ENCODE results near the gene ACTA2. TPM values are rescaled to one million over a fixed set of nuclear protein-coding genes. Genes with fewer than 3 reads are reported as not detected.

ACTA2 gene
- total RNA-seq, 6 experiments from 2014 or later = 15.0 to 127 (median 80.7) TPM

DNA sequence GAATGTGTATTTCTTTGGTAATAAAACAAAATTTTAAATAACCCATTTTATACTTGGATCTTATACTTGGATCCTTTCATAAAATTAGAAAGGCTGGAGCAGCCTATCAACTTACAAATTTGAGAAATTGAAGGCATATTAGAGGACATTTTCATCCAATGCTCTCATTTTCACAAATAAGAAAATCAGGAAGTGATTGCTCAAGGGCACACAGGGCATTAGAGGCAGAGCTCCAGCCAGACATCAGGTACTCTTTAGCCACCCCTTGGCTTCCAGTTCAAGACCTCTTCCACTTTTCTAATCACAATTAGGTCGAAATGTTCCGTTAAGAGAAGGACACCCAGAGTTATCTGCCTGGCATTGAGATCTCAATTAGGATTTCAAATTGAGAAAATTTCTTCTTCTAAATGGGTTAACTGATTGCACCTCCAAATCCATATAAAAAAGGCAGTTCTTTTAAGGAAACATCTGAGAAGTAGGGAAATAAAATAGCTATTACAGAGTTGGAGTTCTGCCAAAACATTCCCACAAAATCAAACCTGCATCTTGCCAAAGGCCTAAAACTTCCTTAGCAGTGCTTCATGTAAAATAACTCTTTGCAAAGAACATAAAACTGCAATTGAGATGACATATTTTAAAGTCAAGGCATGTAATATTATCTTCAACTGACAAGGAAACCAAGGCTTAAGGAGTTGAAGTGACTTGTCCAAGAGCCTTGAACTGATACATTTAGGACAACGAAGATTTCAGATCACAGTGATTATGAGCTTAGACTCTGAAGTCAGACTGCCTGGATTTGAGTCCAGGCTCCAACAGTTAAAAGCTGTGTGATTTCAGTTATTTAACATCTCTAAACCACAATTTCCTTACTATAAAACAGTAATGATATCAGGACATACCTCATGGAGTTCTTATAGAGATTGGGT, 2.4 kb downstream of the ACTA2 start:
- intact Hi-C loops (cut with DNase I) = no loop called here
- 67% methylated on average over 3 of the region's 3 CpGs for WGBS (ENCODE audit: insufficient coverage, low coverage, low lambda C conversion rate, missing lambda C conversion rate)
- ATAC-seq = no peak
- TF ChIP-seq, protein P1, sequence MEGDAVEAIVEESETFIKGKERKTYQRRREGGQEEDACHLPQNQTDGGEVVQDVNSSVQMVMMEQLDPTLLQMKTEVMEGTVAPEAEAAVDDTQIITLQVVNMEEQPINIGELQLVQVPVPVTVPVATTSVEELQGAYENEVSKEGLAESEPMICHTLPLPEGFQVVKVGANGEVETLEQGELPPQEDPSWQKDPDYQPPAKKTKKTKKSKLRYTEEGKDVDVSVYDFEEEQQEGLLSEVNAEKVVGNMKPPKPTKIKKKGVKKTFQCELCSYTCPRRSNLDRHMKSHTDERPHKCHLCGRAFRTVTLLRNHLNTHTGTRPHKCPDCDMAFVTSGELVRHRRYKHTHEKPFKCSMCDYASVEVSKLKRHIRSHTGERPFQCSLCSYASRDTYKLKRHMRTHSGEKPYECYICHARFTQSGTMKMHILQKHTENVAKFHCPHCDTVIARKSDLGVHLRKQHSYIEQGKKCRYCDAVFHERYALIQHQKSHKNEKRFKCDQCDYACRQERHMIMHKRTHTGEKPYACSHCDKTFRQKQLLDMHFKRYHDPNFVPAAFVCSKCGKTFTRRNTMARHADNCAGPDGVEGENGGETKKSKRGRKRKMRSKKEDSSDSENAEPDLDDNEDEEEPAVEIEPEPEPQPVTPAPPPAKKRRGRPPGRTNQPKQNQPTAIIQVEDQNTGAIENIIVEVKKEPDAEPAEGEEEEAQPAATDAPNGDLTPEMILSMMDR (IDR thresholded peaks at IDR 0.05) = no peak
- no peak for TF ChIP-seq POLR2A (IDR thresholded peaks at IDR 0.05)
- Histone ChIP-seq H3K36me3 (no peaks in the 10 kb centered on the region), H3K27ac (peak overlapping the region; percentile 56 to 83 (median 82)), H3K27me3 (no peaks in the 10 kb centered on the region), H3K4me1 (peaks cover 0 to 19% (median 5%) of the 10 kb centered on the region in 4 donors), H3K4me3 (peak overlapping the region in 2 of 3 donors; percentile 9 to 17), H3K9me3 (no peaks in the 10 kb centered on the region)
- DNase-seq = no peak

DNA sequence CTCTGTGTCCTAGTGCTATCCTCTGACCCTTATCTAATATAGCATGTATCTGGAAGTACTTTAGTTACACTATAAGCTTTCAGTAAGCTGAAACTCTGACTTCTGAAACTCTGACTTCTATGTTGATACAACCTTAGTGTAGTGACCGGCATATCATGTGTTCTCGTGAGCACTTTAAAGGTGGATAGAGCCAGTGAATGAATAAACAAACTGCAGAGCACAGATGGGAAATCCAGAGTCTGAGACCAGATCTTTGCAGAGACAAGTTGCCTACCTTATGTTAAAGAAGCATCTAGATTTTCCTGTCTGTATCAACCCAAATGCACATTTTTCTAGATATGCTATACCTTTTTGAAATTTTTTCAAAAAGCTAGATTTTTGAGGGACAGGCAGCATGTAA, 3.5 kb downstream of the ACTA2 start:
- 39% methylated on average over 2 of the region's 2 CpGs for WGBS (ENCODE audit: insufficient coverage, low coverage, low lambda C conversion rate, missing lambda C conversion rate)
- no peaks in the 10 kb centered on the region for H3K36me3 ChIP-seq
- H3K27ac ChIP-seq = peak overlapping the region in 2 of 3 donors; percentile 45 to 46
- intact Hi-C loops (cut with DNase I) = no loop called here
- no peaks in the 10 kb centered on the region for H3K27me3 ChIP-seq
- H3K9me3 ChIP-seq = no peaks in the 10 kb centered on the region
- H3K4me1 ChIP-seq = peaks cover 0 to 19% (median 5%) of the 10 kb centered on the region in 4 donors
- peak in 3 of 4 donors; percentile 1 to 6 (median 3) for ATAC-seq
- no peak for DNase-seq
- TF ChIP-seq, protein P1 (IDR thresholded peaks at IDR 0.05) = no peak
- no peak for TF ChIP-seq POLR2A (IDR thresholded peaks at IDR 0.05)
- H3K4me3 ChIP-seq = no peak overlapping the region

GRCh38 chr10:88946965-88947590, 5.5 kb downstream of the ACTA2 start:
- Histone ChIP-seq H3K9me3 (no peaks in the 10 kb centered on the region), H3K27ac (no peak overlapping the region), H3K4me3 (no peak overlapping the region), H3K4me1 (peaks cover 0 to 19% (median 5%) of the 10 kb centered on the region in 4 donors), H3K36me3 (no peaks in the 10 kb centered on the region), H3K27me3 (no peaks in the 10 kb centered on the region)
- WGBS (ENCODE audit: insufficient coverage, low coverage, low lambda C conversion rate, missing lambda C conversion rate) = 74% methylated on average over 6 of the region's 6 CpGs
- DNase-seq = no peak
- intact Hi-C loops (cut with DNase I) = no loop called here
- ATAC-seq = no peak
- TF ChIP-seq POLR2A (IDR thresholded peaks at IDR 0.05) = no peak
- TF ChIP-seq, protein P1 (IDR thresholded peaks at IDR 0.05) = no peak

GRCh38 chr10:88946200-88946599, 6.4 kb downstream of the ACTA2 start:
- no peak overlapping the region for H3K4me3 ChIP-seq
- TF ChIP-seq, protein P1 (IDR thresholded peaks at IDR 0.05) = no peak
- no peak for TF ChIP-seq POLR2A (IDR thresholded peaks at IDR 0.05)
- intact Hi-C loops (cut with DNase I) = no loop called here
- no peaks in the 10 kb centered on the region for H3K9me3 ChIP-seq
- ATAC-seq (no peak), DNase-seq (no peak)
- no peaks in the 10 kb centered on the region for H3K27me3 ChIP-seq
- H3K36me3 ChIP-seq = no peaks in the 10 kb centered on the region
- peaks cover 0 to 18% (median 5%) of the 10 kb centered on the region in 4 donors for H3K4me1 ChIP-seq
- H3K27ac ChIP-seq = no peak overlapping the region
- WGBS (ENCODE audit: insufficient coverage, low coverage, low lambda C conversion rate, missing lambda C conversion rate) = 86% methylated on average over 1 of the region's 1 CpG
